Endothelial cell of umbilical vein (primary cell): ENCODE measurements around the gene LRRC28. TPM values are rescaled to one million over a fixed set of nuclear protein-coding genes. Genes with fewer than 3 reads are reported as not detected.

Experiments used
- BruUV-seq: library from RNA; stranded (reverse); fragments of 400-500 nt; replicated peaks from 2 replicates; lab custom pipeline; 2021; lab: Mats Ljungman, UMichigan
- CTCF ChIA-PET: fragments of 300-600, 350-600 bp; sonication (Branson Sonifier 250); formaldehyde crosslinking; loops from one replicate; lab custom pipeline; 2021; ENCODE audit warnings: antibody characterized with exemption, inconsistent platforms; lab: Charles Lee
- POLR2A ChIA-PET: fragments of 300-600, 350-600 bp; sonication (Branson Sonifier 250); formaldehyde crosslinking; loops from one replicate; lab custom pipeline; 2021; ENCODE audit warnings: antibody characterized with exemption, inconsistent platforms; lab: Charles Lee
- DNase-seq: peaks from one replicate; pipeline ENCODE4 v3.0.0-alpha.2; 2011; ENCODE audit warnings: low read depth, low spot score
- FAIRE-seq: peaks from 2 replicates; lab custom pipeline; 2011; peaks lifted over from hg19 to GRCh38; lab: Jason Lieb, UNC
- H2AFZ ChIP-seq: 2 replicates; pipeline ENCODE4 v1.6.0; 2012; ENCODE audit warnings: low read depth, low read length, control low read depth, inconsistent platforms
- H3K27ac ChIP-seq: 2 replicates; pipeline ENCODE4 v1.5.1; 2011; ENCODE audit warnings: low read depth, mild to moderate bottlenecking, control low read depth, low read length, moderate library complexity; ENCODE audit not compliant: insufficient read depth
- H3K27me3 ChIP-seq, 2 experiments: 2 replicates each; pipeline versions ENCODE4 v1.6.0 to v1.6.1; 2011; ENCODE audit warnings: low read length in 2 of 2, mixed read lengths in 1 of 2; ENCODE audit not compliant: control insufficient read depth in 2 of 2, insufficient read depth in 2 of 2
- H3K36me3 ChIP-seq, 2 experiments: 2 replicates in 1 of 2; 3 replicates in 1 of 2; pipeline ENCODE4 v1.5.1; 2011; ENCODE audit warnings: low read length in 2 of 2, mild to moderate bottlenecking in 1 of 2, moderate library complexity in 1 of 2; ENCODE audit not compliant: control insufficient read depth in 2 of 2, insufficient read depth in 2 of 2; ENCODE audit errors: extremely low read depth in 1 of 2
- H3K4me1 ChIP-seq: 3 replicates; pipeline ENCODE4 v1.5.1; 2011; ENCODE audit warnings: mild to moderate bottlenecking, low read length; ENCODE audit not compliant: control insufficient read depth, insufficient read depth; ENCODE audit errors: extremely low read depth
- H3K4me2 ChIP-seq: 2 replicates; pipeline ENCODE4 v1.6.1; 2011; ENCODE audit warnings: low read length, control low read depth, mixed read lengths; ENCODE audit not compliant: insufficient read depth
- H3K4me3 ChIP-seq, 3 experiments: fragments of 200-600 bp in 1 of 3; sonication (generic), shearing (Covaris generic) in 1 of 3; replicated peaks in 1 of 3; 2 replicates each; pipeline ENCODE4 v1.5.1; 2011 to 2016; ENCODE audit warnings: control low read depth in 3 of 3, low read length in 3 of 3, mild to moderate bottlenecking in 2 of 3, inconsistent platforms in 1 of 3, low read depth in 1 of 3, moderate library complexity in 1 of 3; ENCODE audit not compliant: insufficient read depth in 1 of 3
- H3K79me2 ChIP-seq: 2 replicates; pipeline ENCODE4 v1.6.0; 2012; ENCODE audit warnings: low read length, inconsistent platforms; ENCODE audit not compliant: control insufficient read depth, insufficient read depth
- H3K9ac ChIP-seq: replicated peaks from 2 replicates; pipeline ENCODE3; 2011; ENCODE audit warnings: low read length, control low read depth; ENCODE audit not compliant: insufficient read depth; ENCODE audit errors: extremely low read depth
- H3K9me1 ChIP-seq: replicated peaks from 3 replicates; pipeline ENCODE4 v1.6.0; 2011; ENCODE audit warnings: mild to moderate bottlenecking, low read length; ENCODE audit not compliant: control insufficient read depth, insufficient read depth; ENCODE audit errors: extremely low read depth
- H3K9me3 ChIP-seq: replicated peaks from 2 replicates; pipeline ENCODE4 v1.5.1; 2012; ENCODE audit warnings: low read length, inconsistent platforms; ENCODE audit not compliant: control insufficient read depth, insufficient read depth
- H4K20me1 ChIP-seq: replicated peaks from 2 replicates; pipeline ENCODE3; 2011; ENCODE audit warnings: mild to moderate bottlenecking, low read length; ENCODE audit not compliant: control insufficient read depth, insufficient read depth; ENCODE audit errors: extremely low read depth
- EZH2 ChIP-seq: IDR thresholded peaks from 2 replicates; pipeline ENCODE4 v1.6.1; 2012; ENCODE audit warnings: borderline replicate concordance, low read depth, mild to moderate bottlenecking, moderate library complexity, low read length, inconsistent platforms; ENCODE audit not compliant: severe bottlenecking
- FOS ChIP-seq: IDR thresholded peaks from 2 replicates; pipeline ENCODE4 v1.6.1; 2011; ENCODE audit warnings: mild to moderate bottlenecking, low read length, moderate library complexity, borderline replicate concordance; ENCODE audit not compliant: insufficient read depth
- GATA2 ChIP-seq: IDR thresholded peaks from 2 replicates; pipeline ENCODE4 v1.7.0; 2011; ENCODE audit warnings: low read depth, mild to moderate bottlenecking, moderate library complexity, mixed read lengths, low read length; ENCODE audit not compliant: insufficient read length, insufficient read depth
- JUN ChIP-seq: IDR thresholded peaks from 2 replicates; pipeline ENCODE4 v1.6.1; 2011; ENCODE audit warnings: borderline replicate concordance, low read depth; ENCODE audit not compliant: insufficient read length, insufficient read depth
- MYC ChIP-seq: IDR thresholded peaks from one replicate; pipeline ENCODE4 v1.6.1; 2011; ENCODE audit warnings: mild to moderate bottlenecking, low read depth, low read length
- POLR2A ChIP-seq: IDR thresholded peaks from 2 replicates; pipeline ENCODE4 v1.6.1; 2012; ENCODE audit warnings: low read depth, mild to moderate bottlenecking, control low read depth, low read length
- POLR2AphosphoS5 ChIP-seq: IDR thresholded peaks from 2 replicates; pipeline ENCODE4 v1.6.1; 2012; ENCODE audit warnings: low read depth, mild to moderate bottlenecking, control low read depth, low read length, moderate library complexity; ENCODE audit not compliant: insufficient read depth
- dilution Hi-C: fragments of 300-500 bp; cut with MboI; formaldehyde crosslinking; loops from one replicate; pipeline ENCODE4 v1.15.0; 2019; ENCODE audit warnings: low sequenced_read_pairs; ENCODE audit not compliant: extremely low pct_ligation_motif_present
- intact Hi-C: fragments of 100-400 bp; cut with micrococcal nuclease; formaldehyde crosslinking; loops from one replicate; pipeline ENCODE4 v1.10.0; 2022
- polyA plus RNA-seq, 4 experiments: library from polyadenylated mRNA; depleted of rRNA in 3 of 4; stranded (reverse) in 3 of 4; unstranded in 1 of 4; fragments of >200 nt; gene quantifications; 2 replicates each; pipeline versions ENCODE4 v1.2.1 to v1.2.3, GENCODE V29; 2011 to 2012; ENCODE audit warnings: missing spikeins in 1 of 4
- total RNA-seq: library from RNA; stranded (reverse); gene quantifications from 2 replicates; pipeline ENCODE4 v1.2.3, GENCODE V29; 2021
- TF ChIP-seq, protein P1 (sequence below): IDR thresholded peaks from 2 replicates; pipeline ENCODE4 v1.6.1; 2011; ENCODE audit not compliant: insufficient read depth, insufficient read length
- TF ChIP-seq, protein P2 (sequence below), 2 donors: IDR thresholded peaks; 1 replicate in 1 of 2; 2 replicates in 1 of 2; pipeline ENCODE4 v1.5.1; 2011; ENCODE audit warnings: low read length in 2 of 2, mild to moderate bottlenecking in 2 of 2, moderate library complexity in 2 of 2, control low read depth in 1 of 2, inconsistent platforms in 1 of 2, low read depth in 1 of 2; ENCODE audit not compliant: insufficient read depth in 1 of 2; ENCODE audit errors: extremely low read depth in 1 of 2

Gene LRRC28
- total and polyA plus RNA-seq, 2 donors (not counting 3 experiments of a cell fraction or from before 2014, with no cell fraction given): 19.6 to 26.7 TPM

- H3K9ac ChIP-seq: no peak overlapping the region
- H3K4me1 ChIP-seq: peaks cover 13% of the 10 kb centered on the region
- intact Hi-C loops: no loop called here
- ChIA-PET POLR2A (no interaction called here), CTCF (interaction anchor here (0.8 to 2.4 kb wide), 11 partner anchors 9 to 375 kb away, joined by 3 to 18 read pairs (median 5); no protein-coding TSS in a partner anchor)
- dilution Hi-C loops: no loop called here
- peak; percentile 20 for DNase-seq
- no peaks in the 10 kb centered on the region for H4K20me1 ChIP-seq
- H2AFZ ChIP-seq: no peak overlapping the region
- peak overlapping the region; percentile 53 for H3K4me2 ChIP-seq
- no peaks in the 10 kb centered on the region for H3K9me1 ChIP-seq
- no peak for FAIRE-seq
- no peaks in the 10 kb centered on the region for H3K27me3 ChIP-seq
- H3K9me3 ChIP-seq: no peaks in the 10 kb centered on the region
- H3K79me2 ChIP-seq: no peaks in the 10 kb centered on the region
- no peaks in the 10 kb centered on the region for H3K36me3 ChIP-seq
- BruUV-seq: no TSS peak
- TF ChIP-seq FOS (no peak), POLR2A (no peak), POLR2AphosphoS5 (no peak), GATA2 (no peak), EZH2 (no peak), MYC (no peak), JUN (no peak)
- TF ChIP-seq, protein P1, sequence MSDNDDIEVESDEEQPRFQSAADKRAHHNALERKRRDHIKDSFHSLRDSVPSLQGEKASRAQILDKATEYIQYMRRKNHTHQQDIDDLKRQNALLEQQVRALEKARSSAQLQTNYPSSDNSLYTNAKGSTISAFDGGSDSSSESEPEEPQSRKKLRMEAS: no peak
- TF ChIP-seq, protein P2, sequence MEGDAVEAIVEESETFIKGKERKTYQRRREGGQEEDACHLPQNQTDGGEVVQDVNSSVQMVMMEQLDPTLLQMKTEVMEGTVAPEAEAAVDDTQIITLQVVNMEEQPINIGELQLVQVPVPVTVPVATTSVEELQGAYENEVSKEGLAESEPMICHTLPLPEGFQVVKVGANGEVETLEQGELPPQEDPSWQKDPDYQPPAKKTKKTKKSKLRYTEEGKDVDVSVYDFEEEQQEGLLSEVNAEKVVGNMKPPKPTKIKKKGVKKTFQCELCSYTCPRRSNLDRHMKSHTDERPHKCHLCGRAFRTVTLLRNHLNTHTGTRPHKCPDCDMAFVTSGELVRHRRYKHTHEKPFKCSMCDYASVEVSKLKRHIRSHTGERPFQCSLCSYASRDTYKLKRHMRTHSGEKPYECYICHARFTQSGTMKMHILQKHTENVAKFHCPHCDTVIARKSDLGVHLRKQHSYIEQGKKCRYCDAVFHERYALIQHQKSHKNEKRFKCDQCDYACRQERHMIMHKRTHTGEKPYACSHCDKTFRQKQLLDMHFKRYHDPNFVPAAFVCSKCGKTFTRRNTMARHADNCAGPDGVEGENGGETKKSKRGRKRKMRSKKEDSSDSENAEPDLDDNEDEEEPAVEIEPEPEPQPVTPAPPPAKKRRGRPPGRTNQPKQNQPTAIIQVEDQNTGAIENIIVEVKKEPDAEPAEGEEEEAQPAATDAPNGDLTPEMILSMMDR (IDR thresholded peaks at IDR 0.05; ENCODE audit: extremely low read depth in 1 of 2, insufficient read depth in 1 of 2, low read depth in 1 of 2, low read length in 2 of 2): no peak
- H3K4me3 ChIP-seq: no peak overlapping the region
- H3K27ac ChIP-seq: no peak overlapping the region
Observed at GRCh38 chr15:99333413-99333812, 82.1 kb downstream of the LRRC28 start.
